Skeletal muscle tissue (tissue), 4 donors: Measurements from ENCODE around the gene APOBEC3H. TPM values are rescaled to one million over a fixed set of nuclear protein-coding genes. Genes with fewer than 3 reads are reported as not detected.
A peak's percentile ranks its signal among the peaks of the same experiment; 100 is the strongest.

Source experiments
- H3K27ac ChIP-seq: one replicate; pipeline ENCODE4 v1.7.0; 2013; ENCODE audit warnings: mild to moderate bottlenecking, low read depth, low read length, inconsistent platforms
- H3K27me3 ChIP-seq, 3 donors: one replicate each; pipeline ENCODE4 v1.7.0; 2013; ENCODE audit warnings: low read length in 3 of 3; ENCODE audit not compliant: control insufficient read depth in 3 of 3, insufficient read depth in 3 of 3
- H3K36me3 ChIP-seq, 3 donors: one replicate each; pipeline ENCODE4 v1.7.0; 2013; ENCODE audit warnings: low read length in 3 of 3; ENCODE audit not compliant: control insufficient read depth in 3 of 3, insufficient read depth in 3 of 3
- H3K4me1 ChIP-seq, 3 donors: one replicate each; pipeline ENCODE4 v1.7.0; 2013; ENCODE audit warnings: low read length in 3 of 3, mild to moderate bottlenecking in 3 of 3; ENCODE audit not compliant: control insufficient read depth in 3 of 3, insufficient read depth in 3 of 3
- H3K4me3 ChIP-seq, 3 donors: one replicate each; pipeline ENCODE4 v1.7.0; 2013; ENCODE audit warnings: low read length in 3 of 3
- H3K9ac ChIP-seq, 3 donors: one replicate each; pipeline ENCODE4 v1.7.0; 2013; ENCODE audit warnings: low read length in 3 of 3, mild to moderate bottlenecking in 3 of 3, moderate library complexity in 2 of 3, low read depth in 1 of 3
- H3K9me3 ChIP-seq, 3 donors: one replicate each; pipeline ENCODE4 v1.7.0; 2013; ENCODE audit warnings: low read length in 3 of 3; ENCODE audit not compliant: control insufficient read depth in 3 of 3
- total RNA-seq: library from RNA; depleted of rRNA; stranded (reverse); fragments of >200 nt; gene quantifications from one replicate; pipeline ENCODE4 v1.2.3, GENCODE V29; 2014
- donor health status: Osteomylitis.

The APOBEC3H gene
- total RNA-seq, 1 donor from 2014 or later, result not detected

DNA sequence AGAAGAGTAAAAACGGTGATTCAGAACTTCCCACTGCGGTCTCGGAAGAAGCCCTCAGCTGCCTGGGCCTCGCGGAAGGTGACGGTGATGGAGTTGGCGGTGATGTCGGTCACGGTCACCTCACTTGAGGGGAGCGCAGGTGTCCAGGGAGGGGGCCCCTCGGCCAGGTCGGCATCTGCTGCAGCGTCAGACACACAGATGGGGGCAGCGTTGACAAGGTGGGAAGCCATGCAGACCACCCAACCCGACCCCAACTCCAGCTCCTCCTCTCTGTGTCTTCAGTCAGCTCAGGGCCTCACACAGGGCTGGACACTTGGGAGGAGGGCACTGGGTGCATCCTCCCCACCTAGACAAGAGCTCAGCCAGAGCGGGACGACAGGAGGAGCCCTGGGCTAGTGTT is 36.8 kb downstream of the APOBEC3H start:
- no peak overlapping the region for H3K4me3 ChIP-seq
- no peak overlapping the region for H3K27ac ChIP-seq
- H3K27me3 ChIP-seq, result no peaks in the 10 kb centered on the region
- H3K36me3 ChIP-seq, result peaks cover 34 to 37% (median 36%) of the 10 kb centered on the region in 3 donors
- no peaks in the 10 kb centered on the region for H3K9me3 ChIP-seq
- peaks cover 0 to 7% (median 0%) of the 10 kb centered on the region in 3 donors for H3K4me1 ChIP-seq
- H3K9ac ChIP-seq, result no peak overlapping the region

GRCh38 chr22:39134366-39135091 is 37.5 kb downstream of the APOBEC3H start:
- Histone ChIP-seq H3K27ac (no peak overlapping the region), H3K36me3 (peaks cover 34 to 37% (median 34%) of the 10 kb centered on the region in 3 donors)

DNA sequence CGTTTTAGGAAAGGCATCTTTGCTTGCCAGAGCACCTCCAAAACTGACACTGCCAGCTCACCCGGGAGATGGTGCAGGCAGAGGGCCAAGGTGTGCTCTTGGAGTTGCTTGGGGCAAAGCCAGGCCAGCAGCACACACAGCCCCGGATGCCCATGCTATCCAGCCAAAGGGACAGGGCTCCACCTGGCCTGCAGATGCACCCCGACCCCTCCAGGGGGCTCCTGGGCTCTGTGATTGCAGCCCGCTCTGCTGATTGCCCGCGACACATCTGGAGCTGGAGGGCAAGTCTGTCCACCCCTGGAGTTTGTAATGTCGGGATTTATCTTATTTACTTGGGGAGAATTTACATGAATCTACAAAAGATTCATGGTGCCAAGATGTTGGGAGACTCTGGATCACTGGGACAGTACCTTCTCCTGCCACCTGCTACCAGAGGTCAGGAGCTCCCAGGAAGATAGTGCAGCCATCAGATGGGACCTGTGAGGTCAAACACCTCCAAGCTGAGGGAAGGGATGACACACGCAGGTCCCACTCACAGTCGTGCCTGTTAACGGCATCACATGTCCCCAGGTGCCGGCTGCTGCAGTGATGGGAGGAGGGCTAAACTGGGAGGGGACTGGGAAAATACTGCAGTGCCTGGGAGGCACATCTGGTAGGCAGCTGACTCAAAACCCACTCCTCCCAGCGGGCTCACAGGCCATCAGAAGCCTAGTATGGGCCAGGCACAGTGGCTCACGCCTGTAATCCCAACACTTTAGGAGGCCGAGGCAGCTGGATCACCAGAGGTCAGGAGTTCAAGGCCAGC is 38.2 kb downstream of the APOBEC3H start:
- H3K36me3 ChIP-seq, result peaks cover 30 to 36% (median 30%) of the 10 kb centered on the region in 3 donors
- H3K4me3 ChIP-seq, result no peak overlapping the region
- no peaks in the 10 kb centered on the region for H3K9me3 ChIP-seq
- H3K9ac ChIP-seq, result no peak overlapping the region
- no peaks in the 10 kb centered on the region for H3K27me3 ChIP-seq
- H3K27ac ChIP-seq, result no peak overlapping the region
- peaks cover 0 to 7% (median 0%) of the 10 kb centered on the region in 3 donors for H3K4me1 ChIP-seq

More at GRCh38 chr22:39134366-39135091, 37.5 kb downstream of the APOBEC3H start:
- no peak overlapping the region for H3K9ac ChIP-seq
- H3K4me1 ChIP-seq, result peaks cover 0 to 7% (median 0%) of the 10 kb centered on the region in 3 donors
- no peaks in the 10 kb centered on the region for H3K27me3 ChIP-seq
- H3K9me3 ChIP-seq, result no peaks in the 10 kb centered on the region
- H3K4me3 ChIP-seq, result no peak overlapping the region

DNA sequence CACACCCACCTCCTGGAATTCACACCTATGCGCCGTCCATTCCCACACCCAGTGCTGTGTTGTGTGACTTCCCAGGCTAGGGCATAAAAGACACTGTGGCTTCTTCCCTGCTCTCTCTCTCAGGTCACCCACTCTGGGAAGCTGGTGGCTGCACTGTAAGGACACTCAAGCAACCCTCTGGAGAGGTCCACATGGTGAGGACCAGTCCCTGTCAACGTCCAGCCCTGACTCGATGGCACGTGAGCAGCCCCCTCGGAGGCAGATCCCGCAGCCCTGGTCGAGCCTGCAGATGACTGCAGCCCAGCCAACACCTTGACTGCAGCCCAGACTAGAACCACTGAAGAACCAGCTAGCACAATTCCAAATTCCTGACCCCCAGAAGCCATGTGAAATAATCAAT is 39.3 kb downstream of the APOBEC3H start:
- peaks cover 28 to 35% (median 29%) of the 10 kb centered on the region in 3 donors for H3K36me3 ChIP-seq
- peaks cover 0 to 5% (median 0%) of the 10 kb centered on the region in 3 donors for H3K4me1 ChIP-seq
- no peak overlapping the region for H3K4me3 ChIP-seq
- peak overlapping the region in 1 of 3 donors; percentile 25 for H3K9ac ChIP-seq
- H3K9me3 ChIP-seq, result no peaks in the 10 kb centered on the region
- H3K27ac ChIP-seq, result no peak overlapping the region
- H3K27me3 ChIP-seq, result no peaks in the 10 kb centered on the region

DNA sequence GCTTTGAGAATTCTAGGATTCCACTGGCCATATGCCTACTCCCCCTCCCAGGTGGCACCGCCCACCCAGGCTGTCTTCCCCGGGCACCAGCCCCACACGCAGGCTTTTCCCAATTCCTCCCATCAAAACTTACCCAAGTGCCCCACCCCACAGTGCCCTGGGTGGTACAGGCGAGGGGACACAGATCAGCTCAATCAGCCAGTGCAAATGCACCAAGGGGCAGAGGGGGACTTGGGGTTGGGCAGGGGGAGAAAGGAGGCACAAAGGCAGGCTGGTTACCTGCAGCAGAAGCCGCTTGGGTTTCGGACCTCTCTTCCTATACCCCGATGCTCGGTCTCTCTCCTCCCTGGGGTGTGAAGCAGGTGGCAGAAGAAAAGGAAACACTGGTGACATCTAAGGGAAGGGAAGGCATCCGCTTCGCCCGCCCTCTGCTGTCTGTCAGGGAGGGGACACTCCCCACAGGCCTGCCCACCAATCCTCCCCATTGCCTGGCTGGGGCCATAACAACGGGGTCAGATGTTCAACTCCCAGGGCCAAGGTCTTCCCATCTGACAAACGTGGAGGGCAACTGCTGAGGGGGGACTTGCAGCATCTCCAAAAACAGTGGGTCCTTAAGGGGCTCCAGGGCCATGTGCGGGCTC is 41.4 kb downstream of the APOBEC3H start:
- peaks cover under 1 to 3% (median 1%) of the 10 kb centered on the region in 3 donors for H3K4me1 ChIP-seq
- no peaks in the 10 kb centered on the region for H3K9me3 ChIP-seq
- H3K4me3 ChIP-seq, result no peak overlapping the region
- no peak overlapping the region for H3K9ac ChIP-seq
- H3K27me3 ChIP-seq, result no peaks in the 10 kb centered on the region
- H3K27ac ChIP-seq, result no peak overlapping the region
- H3K36me3 ChIP-seq, result peaks cover 10 to 19% (median 12%) of the 10 kb centered on the region in 3 donors

- H3K4me1 ChIP-seq, result peaks cover 15 to 18% (median 16%) of the 10 kb centered on the region in 3 donors
- H3K36me3 ChIP-seq, result peaks cover 3 to 15% (median 6%) of the 10 kb centered on the region in 3 donors
These were observed 42.9 kb downstream of the APOBEC3H start for GRCh38 chr22:39139933-39140332.

GRCh38 chr22:39142088-39142680 is 45.1 kb downstream of the APOBEC3H start:
- Histone ChIP-seq H3K4me1 (peaks cover 27 to 33% (median 29%) of the 10 kb centered on the region in 3 donors), H3K4me3 (no peak overlapping the region), H3K9me3 (no peaks in the 10 kb centered on the region), H3K27me3 (no peaks in the 10 kb centered on the region), H3K27ac (no peak overlapping the region), H3K9ac (no peak overlapping the region), H3K36me3 (peaks cover 0 to 8% (median 3%) of the 10 kb centered on the region in 3 donors)

More at GRCh38 chr22:39139933-39140332, 42.9 kb downstream of the APOBEC3H start:
- H3K9me3 ChIP-seq, result no peaks in the 10 kb centered on the region
- no peaks in the 10 kb centered on the region for H3K27me3 ChIP-seq
- H3K9ac ChIP-seq, result no peak overlapping the region
- no peak overlapping the region for H3K27ac ChIP-seq
- no peak overlapping the region for H3K4me3 ChIP-seq

GRCh38 chr22:39144101-39144767 is 47.2 kb downstream of the APOBEC3H start:
- H3K36me3 ChIP-seq, result peaks cover 4 to 14% (median 12%) of the 10 kb centered on the region in 3 donors
- peak overlapping the region; percentile 12 for H3K27ac ChIP-seq
- H3K4me3 ChIP-seq, result peak overlapping the region; percentile 85 to 97 (median 95)
- peak overlapping the region; percentile 65 to 92 (median 86) for H3K9ac ChIP-seq
- H3K4me1 ChIP-seq, result peaks cover 33 to 54% (median 46%) of the 10 kb centered on the region in 3 donors
- no peaks in the 10 kb centered on the region for H3K9me3 ChIP-seq
- no peaks in the 10 kb centered on the region for H3K27me3 ChIP-seq
